Measurements from ENCODE around the gene PPP2R5E.

DNA sequence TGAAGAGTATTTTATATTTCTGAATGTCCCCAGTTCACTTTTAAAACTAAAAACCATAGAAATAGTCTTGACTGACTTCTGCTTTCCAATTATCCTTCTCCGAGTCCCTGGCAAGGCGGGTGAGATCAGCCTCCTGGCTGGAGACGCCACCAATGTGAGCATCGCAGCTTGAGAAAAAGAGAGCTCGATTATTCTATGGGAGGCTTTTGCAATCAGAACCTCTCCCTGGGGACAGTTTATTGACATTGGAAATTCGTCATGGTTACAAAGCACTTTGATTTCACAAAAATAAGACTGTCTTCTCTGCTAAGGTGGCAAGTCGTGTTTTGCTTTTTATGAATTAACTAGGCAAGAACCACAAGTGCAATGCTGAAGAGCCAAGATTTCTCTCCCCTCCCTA lies 200.8 kb downstream of the PPP2R5E start:
- TF ChIP-seq POLR2A (IDR thresholded peaks at IDR 0.05): no peak
- TF ChIP-seq POLR2AphosphoS5 (IDR thresholded peaks at IDR 0.05): no peak
- TF ChIP-seq, protein P1, sequence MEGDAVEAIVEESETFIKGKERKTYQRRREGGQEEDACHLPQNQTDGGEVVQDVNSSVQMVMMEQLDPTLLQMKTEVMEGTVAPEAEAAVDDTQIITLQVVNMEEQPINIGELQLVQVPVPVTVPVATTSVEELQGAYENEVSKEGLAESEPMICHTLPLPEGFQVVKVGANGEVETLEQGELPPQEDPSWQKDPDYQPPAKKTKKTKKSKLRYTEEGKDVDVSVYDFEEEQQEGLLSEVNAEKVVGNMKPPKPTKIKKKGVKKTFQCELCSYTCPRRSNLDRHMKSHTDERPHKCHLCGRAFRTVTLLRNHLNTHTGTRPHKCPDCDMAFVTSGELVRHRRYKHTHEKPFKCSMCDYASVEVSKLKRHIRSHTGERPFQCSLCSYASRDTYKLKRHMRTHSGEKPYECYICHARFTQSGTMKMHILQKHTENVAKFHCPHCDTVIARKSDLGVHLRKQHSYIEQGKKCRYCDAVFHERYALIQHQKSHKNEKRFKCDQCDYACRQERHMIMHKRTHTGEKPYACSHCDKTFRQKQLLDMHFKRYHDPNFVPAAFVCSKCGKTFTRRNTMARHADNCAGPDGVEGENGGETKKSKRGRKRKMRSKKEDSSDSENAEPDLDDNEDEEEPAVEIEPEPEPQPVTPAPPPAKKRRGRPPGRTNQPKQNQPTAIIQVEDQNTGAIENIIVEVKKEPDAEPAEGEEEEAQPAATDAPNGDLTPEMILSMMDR (IDR thresholded peaks at IDR 0.05): no peak
